ENCODE results near the gene MATN4.

Gene MATN4

GRCh38 chr20:45340236-45340847 lies 32.2 kb upstream of the MATN4 start:
- no peak for DNase-seq

DNA sequence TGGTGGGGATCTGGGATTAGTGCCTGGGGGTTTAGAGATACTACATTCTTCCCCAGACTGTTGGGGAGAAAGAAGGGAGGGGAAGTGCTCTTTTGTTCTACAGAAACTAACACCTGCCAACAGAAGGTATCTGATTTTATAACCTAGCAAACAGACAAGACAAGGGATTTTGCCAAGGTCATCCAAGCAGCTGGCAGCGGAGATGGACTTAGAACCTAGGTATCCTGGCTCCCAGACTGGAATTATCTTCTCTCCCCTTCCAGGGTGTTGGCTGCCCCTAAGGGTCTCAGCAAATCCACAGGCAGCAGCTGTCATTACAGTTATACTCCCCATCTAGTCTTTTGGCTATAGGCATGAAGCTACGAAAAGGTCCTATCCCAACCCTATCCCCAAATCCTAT lies 31.7 kb upstream of the MATN4 start:
- DNase-seq, result no peak

DNA sequence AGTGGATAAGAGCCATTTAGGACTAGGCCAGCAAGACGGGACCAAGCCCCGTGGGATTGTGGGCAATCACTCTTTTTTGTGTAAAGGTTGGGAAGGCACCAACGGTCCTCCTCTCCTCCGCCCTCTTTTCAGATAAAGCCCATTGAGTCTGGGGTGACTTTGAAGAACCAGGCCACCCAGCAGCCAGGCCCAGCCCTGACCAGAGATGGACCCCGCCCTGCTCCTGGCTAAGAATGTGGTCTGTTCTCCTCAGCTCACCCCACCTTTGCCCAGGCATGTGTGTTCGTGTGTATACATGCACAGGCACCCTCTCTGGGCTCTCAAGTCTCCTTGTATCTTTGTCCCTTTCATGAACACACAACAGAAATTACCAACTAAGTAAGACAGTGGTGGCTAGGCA lies 31.0 kb upstream of the MATN4 start:
- DNase-seq, result no peak

DNA sequence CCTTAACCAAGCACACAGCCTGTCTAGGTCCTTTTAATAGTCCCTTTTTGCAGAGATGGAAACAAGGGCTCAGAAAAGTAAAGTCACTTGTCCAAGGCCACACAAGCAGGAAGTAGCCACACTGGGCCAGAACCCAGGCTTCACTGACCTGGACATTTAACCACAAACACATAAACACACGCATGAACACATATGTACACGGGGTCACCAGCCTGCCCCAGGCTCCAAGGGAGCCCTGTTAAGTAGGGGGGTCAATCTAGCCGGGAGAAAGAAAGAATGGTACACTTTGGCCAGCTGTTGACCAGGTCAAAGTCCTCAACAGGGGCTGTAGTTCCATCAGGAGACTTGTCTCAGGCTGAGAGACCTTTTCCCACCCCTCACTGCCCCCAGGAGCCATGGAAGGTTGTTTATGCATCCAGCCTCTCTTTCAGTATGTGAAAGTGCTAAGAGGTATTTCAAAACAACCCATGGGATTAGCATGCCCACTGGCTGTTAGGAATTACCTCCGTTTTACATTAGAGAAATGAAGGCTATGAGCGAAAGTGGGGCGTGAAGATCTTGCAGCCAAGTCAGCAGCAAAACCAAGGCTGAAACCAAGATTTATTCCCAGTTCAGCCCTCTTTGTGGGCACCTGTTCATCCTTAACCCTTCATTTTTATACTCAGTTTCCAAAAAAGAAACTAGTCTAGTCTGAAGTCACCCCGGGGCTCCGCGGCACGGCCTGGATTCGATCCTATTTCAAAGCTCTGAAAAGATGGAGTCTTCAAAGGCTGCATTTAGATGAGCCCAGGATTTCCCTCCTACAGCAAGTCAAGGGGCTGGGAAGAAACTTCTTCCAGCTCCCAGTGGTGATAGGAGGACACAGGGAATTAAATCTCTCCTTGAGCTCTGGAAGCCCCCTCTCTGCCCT lies 30.3 kb upstream of the MATN4 start:
- no peak for DNase-seq

- DNase-seq, result no peak
Measured at GRCh38 chr20:45337367-45338120, 29.4 kb upstream of the MATN4 start.

- no peak for DNase-seq
Measured at GRCh38 chr20:45336530-45337366, 28.6 kb upstream of the MATN4 start.

GRCh38 chr20:45330476-45330875 lies 22.4 kb upstream of the MATN4 start:
- DNase-seq, result no peak

DNA sequence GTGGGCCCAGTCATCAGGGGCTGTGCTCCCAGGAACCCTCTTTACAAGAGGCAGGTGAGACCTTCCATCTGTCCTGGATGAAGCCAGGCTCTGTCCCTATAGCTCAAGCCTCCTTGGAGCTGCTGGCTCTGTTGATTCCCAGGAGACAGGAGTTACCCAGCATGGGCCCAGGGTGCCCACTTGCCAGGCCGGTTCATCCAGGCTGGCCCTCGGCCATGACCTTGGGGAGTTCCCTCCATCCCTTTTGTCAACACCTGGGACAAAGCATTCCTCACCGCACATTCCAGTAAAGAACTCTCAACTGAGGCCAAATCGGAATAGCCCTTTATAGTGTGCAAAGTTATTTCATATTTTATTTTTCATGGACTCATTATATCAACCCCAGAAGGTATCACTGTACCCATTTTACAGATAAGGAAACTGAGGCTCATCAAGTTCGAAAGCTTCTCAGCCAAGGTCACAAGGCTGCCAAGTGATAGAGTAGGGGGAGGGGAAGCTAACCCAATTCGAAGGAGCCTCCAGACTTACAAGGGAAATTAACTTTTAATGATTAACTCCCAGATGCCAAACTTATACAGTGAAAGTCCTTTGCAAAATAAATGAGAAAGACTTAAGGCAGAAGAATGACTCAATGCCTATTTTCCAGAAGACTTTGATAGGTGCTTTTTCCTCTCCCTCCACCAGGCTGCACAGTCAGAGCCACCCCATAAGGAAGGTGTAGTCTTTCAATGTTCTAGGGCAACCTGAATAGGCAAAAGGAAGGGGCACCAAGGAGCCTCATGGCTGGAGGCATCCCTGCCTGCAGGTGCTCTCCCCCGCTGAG lies 21.6 kb upstream of the MATN4 start:
- DNase-seq, result no peak

DNA sequence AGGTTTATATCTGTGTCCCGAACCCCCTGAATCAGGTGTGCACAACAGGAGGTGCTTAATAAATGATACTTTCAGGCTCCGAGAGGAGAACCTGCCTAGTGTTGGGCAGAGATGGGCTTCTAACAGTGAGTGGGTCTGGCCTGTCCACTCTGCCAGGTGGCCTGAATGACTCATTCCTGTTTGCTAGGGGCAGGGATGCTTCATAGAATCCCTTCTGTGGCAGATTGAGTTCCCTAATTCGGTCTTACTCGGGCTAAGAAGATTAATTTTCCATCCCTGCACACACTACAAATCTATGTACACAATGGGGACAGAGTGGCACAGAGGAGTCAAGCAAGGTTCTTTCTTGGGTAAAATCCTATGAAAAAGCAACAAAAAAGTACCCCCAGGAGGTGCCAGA lies 20.4 kb upstream of the MATN4 start:
- DNase-seq, result no peak

DNA sequence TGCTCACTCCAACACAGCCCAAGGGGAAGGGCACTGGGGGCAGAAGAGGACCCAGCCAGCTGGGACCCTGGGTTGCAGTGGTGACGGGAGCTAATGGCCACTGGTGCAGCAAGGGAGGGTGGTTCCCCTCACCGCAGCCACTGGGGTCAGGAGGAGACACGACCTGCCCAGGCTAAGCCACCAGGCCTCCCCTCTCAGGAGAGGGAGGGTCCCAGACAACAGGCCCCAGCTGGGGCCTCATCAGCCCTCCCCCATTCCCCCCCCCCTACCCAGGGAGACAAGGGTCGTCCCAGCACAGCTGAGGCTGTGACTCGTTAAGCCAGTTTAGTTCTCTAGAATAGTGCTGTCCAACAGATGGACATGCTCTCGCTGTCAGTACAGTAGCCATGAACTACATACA lies 17.3 kb upstream of the MATN4 start:
- DNase-seq, result no peak

GRCh38 chr20:45323731-45324130 lies 15.6 kb upstream of the MATN4 start:
- DNase-seq, result no peak

- DNase-seq, result no peak
Measured at GRCh38 chr20:45322952-45323383, 14.9 kb upstream of the MATN4 start.

DNA sequence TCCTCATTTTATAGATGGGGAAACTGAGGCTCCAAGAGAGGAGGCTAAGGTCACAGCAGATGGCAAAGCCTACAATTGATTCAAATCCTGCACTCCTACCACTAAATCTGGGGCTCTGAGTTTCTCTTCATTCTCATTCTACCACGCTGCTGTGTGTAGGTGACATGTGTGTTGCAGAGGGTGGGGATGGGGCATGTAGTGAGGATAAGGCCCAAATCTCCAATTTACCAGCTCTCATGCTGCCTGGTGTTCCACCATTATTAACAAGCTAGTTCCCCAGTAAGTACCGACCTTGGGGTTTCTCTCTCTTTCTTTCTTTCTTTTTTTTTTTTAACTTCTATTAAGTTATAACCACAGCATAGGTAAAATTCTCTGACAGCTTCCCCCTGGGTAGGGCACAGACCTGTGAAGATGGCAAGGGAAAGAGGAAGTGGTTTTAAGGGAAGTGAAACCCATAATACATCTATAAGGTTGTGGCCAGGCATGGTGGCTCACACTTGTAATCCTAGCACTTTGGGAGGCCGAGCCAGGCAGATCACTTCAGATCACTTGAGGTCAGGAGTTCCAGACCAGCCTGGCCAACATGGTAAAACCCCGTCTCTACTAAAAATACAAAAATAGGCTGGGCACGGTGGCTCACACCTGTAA lies 13.0 kb upstream of the MATN4 start:
- no peak for DNase-seq

DNA sequence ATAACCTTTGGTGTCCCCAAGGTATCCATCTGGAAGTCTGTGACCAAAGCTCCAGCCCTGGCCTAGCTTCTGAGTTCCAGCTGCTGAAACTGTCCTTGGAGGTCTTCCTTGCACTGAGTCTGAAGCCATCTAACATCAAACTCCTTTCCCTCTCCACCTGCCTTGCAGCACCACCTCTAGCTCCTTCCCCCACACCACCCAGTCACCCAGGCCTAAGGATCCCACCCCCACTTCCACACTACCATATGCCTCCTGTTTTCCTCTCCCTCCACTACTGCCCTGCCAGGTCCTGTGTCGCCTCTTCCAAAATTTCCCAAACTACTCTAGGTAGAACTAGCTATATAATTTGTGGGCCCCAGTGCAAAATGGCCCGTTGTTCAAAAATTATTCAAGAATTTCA lies 10.8 kb upstream of the MATN4 start:
- DNase-seq, result no peak

DNA sequence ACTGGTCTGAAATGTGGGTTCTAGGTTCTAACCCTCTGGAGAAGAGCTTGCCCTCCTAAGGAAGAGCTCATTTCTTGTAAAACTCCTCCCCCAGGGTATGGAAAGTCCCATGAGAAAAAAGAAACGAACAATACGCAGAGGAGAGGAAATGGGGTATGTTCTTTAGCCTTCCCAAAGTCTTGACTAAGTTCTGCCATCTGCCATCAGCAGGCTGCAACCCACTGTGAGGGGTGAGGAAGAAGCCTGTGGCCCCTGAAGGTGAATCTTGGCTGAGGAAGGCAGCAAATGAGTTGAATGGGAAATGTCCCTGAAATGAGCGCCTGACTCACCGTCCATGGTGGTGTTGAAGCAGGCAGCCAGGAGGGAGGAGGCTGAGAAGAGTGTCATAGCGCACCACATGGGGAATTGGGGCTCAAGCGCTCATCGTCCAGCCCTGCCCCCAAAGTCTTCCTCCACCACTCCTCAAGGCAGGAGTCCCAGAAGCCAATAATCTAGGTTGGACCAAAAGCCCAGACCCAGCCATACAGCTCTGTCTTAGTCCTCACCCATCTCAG lies 10.4 kb upstream of the MATN4 start:
- no peak for DNase-seq

DNA sequence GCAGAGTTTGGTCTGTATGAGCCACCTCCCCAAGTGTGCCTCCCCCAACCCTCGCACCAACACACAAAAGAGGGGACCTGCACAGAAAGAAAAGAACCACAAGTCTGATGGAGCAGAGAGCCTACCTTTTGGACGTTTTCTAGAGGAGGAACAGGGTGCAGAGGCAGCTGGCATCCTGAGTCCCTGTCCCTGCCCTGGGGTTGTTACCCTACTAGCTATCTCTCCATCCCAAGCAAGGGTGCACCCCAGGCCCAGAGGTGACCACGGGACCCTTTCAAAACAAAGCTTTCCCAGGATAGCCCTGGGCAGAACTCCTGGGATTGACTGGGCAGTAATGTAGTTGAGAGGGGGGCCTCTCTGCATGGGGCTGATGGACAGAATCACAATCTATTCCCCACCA lies 9.7 kb upstream of the MATN4 start:
- DNase-seq, result no peak

DNA sequence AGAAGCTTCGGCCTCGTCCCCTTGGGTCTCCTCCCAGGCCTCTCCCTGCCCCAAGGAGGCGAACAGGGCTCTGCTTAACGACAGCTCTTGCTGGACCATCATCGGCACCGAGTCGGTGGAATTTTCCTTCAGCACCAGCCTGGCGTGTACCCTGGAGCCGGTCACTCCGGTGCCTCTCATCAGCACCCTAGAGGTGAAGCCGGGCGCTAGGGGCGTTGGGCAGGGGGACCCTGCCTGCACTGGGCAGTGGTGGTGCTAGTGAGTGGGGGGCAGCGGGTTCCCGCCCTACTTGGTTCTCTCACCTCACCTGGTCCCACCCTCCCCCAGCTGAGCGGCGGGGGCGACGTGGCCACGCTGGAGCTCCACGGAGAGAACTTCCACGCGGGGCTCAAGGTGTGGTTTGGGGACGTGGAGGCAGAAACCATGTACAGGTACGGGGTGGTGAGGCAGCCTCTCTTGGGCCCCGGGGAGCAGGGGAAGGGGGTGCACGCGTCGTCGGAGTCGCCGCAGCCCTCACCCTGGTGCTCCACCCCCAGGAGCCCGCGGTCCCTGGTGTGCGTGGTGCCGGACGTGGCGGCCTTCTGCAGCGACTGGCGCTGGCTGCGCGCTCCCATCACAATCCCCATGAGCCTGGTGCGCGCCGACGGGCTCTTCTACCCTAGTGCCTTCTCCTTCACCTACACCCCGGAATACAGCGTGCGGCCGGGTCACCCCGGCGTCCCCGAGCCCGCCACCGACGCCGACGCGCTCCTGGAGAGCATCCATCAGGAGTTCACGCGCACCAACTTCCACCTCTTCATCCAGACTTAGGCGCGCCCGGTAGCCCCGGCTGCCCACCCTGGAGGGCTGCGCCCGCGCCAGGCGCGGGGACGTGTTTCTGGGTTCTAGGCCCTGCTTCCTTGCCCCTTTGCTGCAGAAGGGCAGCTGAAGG lies 8.3 kb upstream of the MATN4 start:
- no peak for DNase-seq

DNA sequence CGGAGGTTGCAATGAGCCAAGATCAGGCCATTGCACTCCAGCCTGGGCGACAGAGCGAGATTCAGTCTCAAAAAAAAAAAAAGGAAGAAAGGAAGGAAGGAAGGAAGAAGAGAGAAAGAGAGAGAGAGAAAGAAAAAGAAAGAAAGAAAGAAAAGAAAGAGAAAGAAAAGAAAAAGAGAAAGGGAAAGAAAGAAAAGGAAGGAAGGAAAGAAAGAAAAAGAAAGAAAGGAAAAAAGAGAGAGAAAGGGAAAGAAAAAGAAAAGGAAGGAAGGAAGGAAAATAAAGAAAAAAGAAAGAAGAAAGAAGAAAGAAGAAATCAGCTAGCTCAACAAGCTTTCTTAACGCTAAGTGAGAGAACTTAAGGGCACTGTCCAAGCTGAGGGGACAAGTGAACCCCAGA lies 7.6 kb upstream of the MATN4 start:
- DNase-seq, result no peak

- no peak for DNase-seq
Measured at GRCh38 chr20:45313943-45314342, 5.8 kb upstream of the MATN4 start.

All from activated effector memory CD4-positive, alpha-beta T cell treated with anti-CD3 and anti-CD28 coated beads, Interleukin-2, amount 50 U/mL, for 16 hours (primary cell).